ENCODE results near the gene UNC13B. TPM values are rescaled to one million over a fixed set of nuclear protein-coding genes. Genes with fewer than 3 reads are reported as not detected.
"Not testable (repeated sequence)": the region's sequence is repeated elsewhere in the genome, so short reads cannot be mapped to it uniquely, and the experiment has no call there.

Gene UNC13B
- total RNA-seq, 1 donor from 2014 or later, result 30.5 TPM

- Mint-ChIP-seq H3K4me1 (ENCODE audit: low read depth, unreplicated experiment) (no peaks in the 10 kb centered on the region), H3K27me3 (ENCODE audit: low read depth, unreplicated experiment) (no peaks in the 10 kb centered on the region), H3K9me3 (ENCODE audit: unreplicated experiment) (peaks cover 5% of the 10 kb centered on the region), H3K27ac (ENCODE audit: unreplicated experiment) (no peak overlapping the region), H3K4me3 (ENCODE audit: unreplicated experiment) (no peak overlapping the region), H3K36me3 (ENCODE audit: low read depth, unreplicated experiment) (peaks cover 4% of the 10 kb centered on the region)
- no peak overlapping the region for H3K4me2 ChIP-seq (ENCODE audit: low read length)
- H3K4me3 ChIP-seq (ENCODE audit: insufficient read depth, low read depth, low read length), result no peak overlapping the region
- FAIRE-seq, result no peak
- H3K27me3 ChIP-seq (ENCODE audit: insufficient read depth, low read length), result no peaks in the 10 kb centered on the region
- TF ChIP-seq CTCF (IDR thresholded peaks at IDR 0.05; ENCODE audit: insufficient read depth, low read depth, low read length), result no peak
- TF ChIP-seq EZH2 (IDR thresholded peaks at IDR 0.05; ENCODE audit: insufficient read depth, low read length), result no peak
- no peaks in the 10 kb centered on the region for H3K4me1 ChIP-seq (ENCODE audit: insufficient read depth, low read length)
- H3K27ac ChIP-seq (ENCODE audit: low read depth, low read length), result no peak overlapping the region
- DNase-seq (ENCODE audit: low read depth), result no peak
- no peak overlapping the region for H3K9ac ChIP-seq (ENCODE audit: low read length)
- peaks cover 2% of the 10 kb centered on the region for H4K20me1 ChIP-seq (ENCODE audit: insufficient read depth, low read length)
- H3K79me2 ChIP-seq (ENCODE audit: insufficient read depth, low read length), result no peaks in the 10 kb centered on the region
- H3K36me3 ChIP-seq (ENCODE audit: insufficient read depth, low read length), result no peaks in the 10 kb centered on the region
- no peaks in the 10 kb centered on the region for H3K9me3 ChIP-seq (ENCODE audit: insufficient read depth, low read depth, low read length)
- no peak overlapping the region for H2AFZ ChIP-seq (ENCODE audit: low read depth, low read length)
These were observed 17.8 kb downstream of the UNC13B start for GRCh38 chr9:35179347-35180280.

DNA sequence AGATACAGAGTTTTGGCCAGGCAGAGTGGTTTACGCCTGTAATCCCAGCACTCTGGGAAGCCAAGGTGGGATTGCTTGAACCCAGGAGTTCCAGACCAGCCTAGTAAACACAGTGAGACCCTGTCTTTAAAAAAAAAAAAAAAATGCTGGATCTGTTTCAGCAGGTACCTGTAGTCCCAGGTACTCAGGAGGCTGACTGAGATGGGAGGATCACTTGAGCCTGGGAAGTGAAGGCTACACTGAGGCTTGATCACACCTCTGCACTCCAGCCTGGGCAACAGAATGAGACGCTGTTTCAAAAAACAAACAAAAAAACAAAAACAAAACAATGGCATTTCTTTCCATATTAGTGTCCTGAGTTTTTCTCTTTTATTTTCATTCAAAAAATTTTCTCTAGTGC lies 19.0 kb downstream of the UNC13B start:
- Mint-ChIP-seq H3K4me1 (ENCODE audit: low read depth, unreplicated experiment) (no peaks in the 10 kb centered on the region), H3K27ac (ENCODE audit: unreplicated experiment) (no peak overlapping the region), H3K27me3 (ENCODE audit: low read depth, unreplicated experiment) (no peaks in the 10 kb centered on the region), H3K4me3 (ENCODE audit: unreplicated experiment) (no peak overlapping the region), H3K9me3 (ENCODE audit: unreplicated experiment) (peaks cover 9% of the 10 kb centered on the region), H3K36me3 (ENCODE audit: low read depth, unreplicated experiment) (peaks cover 8% of the 10 kb centered on the region)
- Histone ChIP-seq H4K20me1 (ENCODE audit: insufficient read depth, low read length) (peaks cover 2% of the 10 kb centered on the region), H3K27me3 (ENCODE audit: insufficient read depth, low read length) (no peaks in the 10 kb centered on the region), H3K4me3 (ENCODE audit: insufficient read depth, low read depth, low read length) (no peak overlapping the region), H3K4me2 (ENCODE audit: low read length) (no peak overlapping the region), H2AFZ (ENCODE audit: low read depth, low read length) (no peak overlapping the region), H3K9me3 (ENCODE audit: insufficient read depth, low read depth, low read length) (no peaks in the 10 kb centered on the region), H3K27ac (ENCODE audit: low read depth, low read length) (no peak overlapping the region), H3K9ac (ENCODE audit: low read length) (no peak overlapping the region), H3K36me3 (ENCODE audit: insufficient read depth, low read length) (no peaks in the 10 kb centered on the region), H3K79me2 (ENCODE audit: insufficient read depth, low read length) (no peaks in the 10 kb centered on the region), H3K4me1 (ENCODE audit: insufficient read depth, low read length) (no peaks in the 10 kb centered on the region)
- DNase-seq (ENCODE audit: low read depth) (no peak), FAIRE-seq (no peak)
- TF ChIP-seq CTCF (IDR thresholded peaks at IDR 0.05; ENCODE audit: insufficient read depth, low read depth, low read length), result no peak

GRCh38 chr9:35182401-35182800 lies 20.6 kb downstream of the UNC13B start:
- H3K27ac ChIP-seq (ENCODE audit: low read depth, low read length); H3K27me3 ChIP-seq (ENCODE audit: insufficient read depth, low read length); DNase-seq (ENCODE audit: low read depth); H2AFZ ChIP-seq (ENCODE audit: low read depth, low read length); H3K4me3 Mint-ChIP-seq (ENCODE audit: unreplicated experiment); H3K36me3 ChIP-seq (ENCODE audit: insufficient read depth, low read length); H3K27me3 Mint-ChIP-seq (ENCODE audit: low read depth, unreplicated experiment); H3K79me2 ChIP-seq (ENCODE audit: insufficient read depth, low read length); H3K4me3 ChIP-seq (ENCODE audit: insufficient read depth, low read depth, low read length); H3K27ac Mint-ChIP-seq (ENCODE audit: unreplicated experiment); FAIRE-seq; H4K20me1 ChIP-seq (ENCODE audit: insufficient read depth, low read length); H3K9me3 ChIP-seq (ENCODE audit: insufficient read depth, low read depth, low read length); H3K4me1 ChIP-seq (ENCODE audit: insufficient read depth, low read length); H3K9ac ChIP-seq (ENCODE audit: low read length); H3K4me1 Mint-ChIP-seq (ENCODE audit: low read depth, unreplicated experiment); H3K36me3 Mint-ChIP-seq (ENCODE audit: low read depth, unreplicated experiment); H3K4me2 ChIP-seq (ENCODE audit: low read length): not testable (repeated sequence)
- peaks cover 10% of the 10 kb centered on the region for H3K9me3 Mint-ChIP-seq (ENCODE audit: unreplicated experiment)

- H3K36me3 ChIP-seq (ENCODE audit: insufficient read depth, low read length); H3K27ac ChIP-seq (ENCODE audit: low read depth, low read length); H3K36me3 Mint-ChIP-seq (ENCODE audit: low read depth, unreplicated experiment); DNase-seq (ENCODE audit: low read depth); H3K4me1 Mint-ChIP-seq (ENCODE audit: low read depth, unreplicated experiment); H4K20me1 ChIP-seq (ENCODE audit: insufficient read depth, low read length); H3K27ac Mint-ChIP-seq (ENCODE audit: unreplicated experiment); H2AFZ ChIP-seq (ENCODE audit: low read depth, low read length); H3K27me3 Mint-ChIP-seq (ENCODE audit: low read depth, unreplicated experiment); H3K4me2 ChIP-seq (ENCODE audit: low read length); H3K4me1 ChIP-seq (ENCODE audit: insufficient read depth, low read length); FAIRE-seq; H3K9me3 ChIP-seq (ENCODE audit: insufficient read depth, low read depth, low read length); H3K4me3 ChIP-seq (ENCODE audit: insufficient read depth, low read depth, low read length); H3K27me3 ChIP-seq (ENCODE audit: insufficient read depth, low read length); H3K9ac ChIP-seq (ENCODE audit: low read length); H3K79me2 ChIP-seq (ENCODE audit: insufficient read depth, low read length); H3K4me3 Mint-ChIP-seq (ENCODE audit: unreplicated experiment): not testable (repeated sequence)
- peaks cover 10% of the 10 kb centered on the region for H3K9me3 Mint-ChIP-seq (ENCODE audit: unreplicated experiment)
These were observed 21.4 kb downstream of the UNC13B start for GRCh38 chr9:35182996-35183754.

Measured in astrocyte (in vitro differentiated cells and primary cell).